H9 (cell line): ENCODE data around the gene HMSD. TPM values are rescaled to one million over a fixed set of nuclear protein-coding genes. Genes with fewer than 3 reads are reported as not detected.

Experiments used
- DNase-seq: peaks from one replicate; pipeline ENCODE4 v3.0.0-alpha.2; 2017
- H2AFZ ChIP-seq: one replicate; pipeline ENCODE4 v1.6.1; 2013; ENCODE audit warnings: mild to moderate bottlenecking, low read length, control low read depth, moderate library complexity
- H2AK5ac ChIP-seq: 2 replicates; pipeline ENCODE4 v1.6.1; 2013; ENCODE audit warnings: low read length, control low read depth, mixed read lengths; ENCODE audit not compliant: insufficient read length
- H2BK120ac ChIP-seq: one replicate; pipeline ENCODE4 v1.6.1; 2013; ENCODE audit warnings: low read depth, mild to moderate bottlenecking, low read length, control low read depth, inconsistent platforms; ENCODE audit not compliant: poor library complexity, severe bottlenecking
- H2BK12ac ChIP-seq: 2 replicates; pipeline ENCODE4 v1.6.1; 2013; ENCODE audit warnings: low read length, control low read depth, mixed read lengths, low read depth; ENCODE audit not compliant: insufficient read length
- H2BK15ac ChIP-seq: 2 replicates; pipeline ENCODE4 v1.6.1; 2013; ENCODE audit warnings: low read depth, low read length, control low read depth
- H2BK20ac ChIP-seq: one replicate; pipeline ENCODE4 v1.6.1; 2013; ENCODE audit warnings: low read depth, mild to moderate bottlenecking, low read length, control low read depth, inconsistent platforms; ENCODE audit not compliant: poor library complexity, severe bottlenecking
- H2BK5ac ChIP-seq: 2 replicates; pipeline ENCODE4 v1.6.1; 2013; ENCODE audit warnings: low read length, control low read depth, mixed read lengths; ENCODE audit not compliant: insufficient read length
- H3K14ac ChIP-seq: 2 replicates; pipeline ENCODE4 v1.6.1; 2013; ENCODE audit warnings: low read length, control low read depth; ENCODE audit not compliant: insufficient read depth
- H3K18ac ChIP-seq: 2 replicates; pipeline ENCODE4 v1.6.1; 2013; ENCODE audit warnings: low read depth, mild to moderate bottlenecking, mixed read lengths, low read length, control low read depth; ENCODE audit not compliant: insufficient read length
- H3K23ac ChIP-seq: 2 replicates; pipeline ENCODE4 v1.6.1; 2013; ENCODE audit warnings: low read length, control low read depth, mixed read lengths, low read depth; ENCODE audit not compliant: insufficient read length
- H3K23me2 ChIP-seq: 2 replicates; pipeline ENCODE4 v1.6.1; 2013; ENCODE audit warnings: low read depth, mild to moderate bottlenecking, mixed read lengths, low read length, control low read depth; ENCODE audit not compliant: insufficient read length, poor library complexity, severe bottlenecking
- H3K27ac ChIP-seq: 2 replicates; pipeline ENCODE4 v1.5.1; 2013; ENCODE audit warnings: low read length, control low read depth, mixed read lengths, low read depth; ENCODE audit not compliant: insufficient read length
- H3K27me3 ChIP-seq: 2 replicates; pipeline ENCODE4 v1.6.1; 2013; ENCODE audit warnings: low read length, control low read depth, inconsistent platforms; ENCODE audit not compliant: insufficient read depth
- H3K4ac ChIP-seq: 2 replicates; pipeline ENCODE4 v1.6.1; 2013; ENCODE audit warnings: low read depth, mild to moderate bottlenecking, control low read depth, inconsistent platforms, low read length, moderate library complexity
- H3K4me1 ChIP-seq: 2 replicates; pipeline ENCODE4 v1.6.1; 2013; ENCODE audit warnings: low read length, control low read depth, inconsistent platforms; ENCODE audit not compliant: insufficient read depth
- H3K4me2 ChIP-seq: 2 replicates; pipeline ENCODE4 v1.6.1; 2013; ENCODE audit warnings: low read length, control low read depth, mixed read lengths; ENCODE audit not compliant: insufficient read length, insufficient read depth
- H3K56ac ChIP-seq: 2 replicates; pipeline ENCODE4 v1.6.1; 2013; ENCODE audit warnings: low read depth, mild to moderate bottlenecking, mixed read lengths, low read length, control low read depth; ENCODE audit not compliant: insufficient read length
- H3K79me1 ChIP-seq: 2 replicates; pipeline ENCODE4 v1.6.1; 2013; ENCODE audit warnings: low read depth, mild to moderate bottlenecking, moderate library complexity, low read length, control low read depth, inconsistent platforms; ENCODE audit not compliant: insufficient read depth, poor library complexity, severe bottlenecking
- H3K79me2 ChIP-seq: 2 replicates; pipeline ENCODE4 v1.6.1; 2013; ENCODE audit warnings: low read length, control low read depth, inconsistent platforms; ENCODE audit not compliant: insufficient read depth
- H3K9ac ChIP-seq: 2 replicates; pipeline ENCODE4 v1.6.1; 2013; ENCODE audit warnings: low read length, control low read depth, mixed read lengths; ENCODE audit not compliant: insufficient read length; ENCODE audit errors: extremely low read depth
- H3K9me3 ChIP-seq: one replicate; pipeline ENCODE4 v1.6.1; 2013; ENCODE audit warnings: low read depth, low read length, inconsistent platforms; ENCODE audit not compliant: control insufficient read depth
- H3T11ph ChIP-seq: one replicate; pipeline ENCODE4 v1.6.1; 2013; ENCODE audit warnings: mild to moderate bottlenecking, low read length, control low read depth, inconsistent platforms
- H4K20me1 ChIP-seq: one replicate; pipeline ENCODE4 v1.6.1; 2013; ENCODE audit not compliant: control insufficient read depth, insufficient read length, insufficient read depth
- H4K5ac ChIP-seq: 2 replicates; pipeline ENCODE4 v1.6.1; 2013; ENCODE audit warnings: low read depth, mild to moderate bottlenecking, mixed read lengths, low read length, control low read depth; ENCODE audit not compliant: insufficient read length
- H4K8ac ChIP-seq: replicated peaks from 2 replicates; pipeline ENCODE4 v1.6.1; 2013; ENCODE audit warnings: low read length, control low read depth, mixed read lengths, low read depth; ENCODE audit not compliant: insufficient read length
- H4K91ac ChIP-seq: 2 replicates; pipeline ENCODE4 v1.6.1; 2013; ENCODE audit warnings: low read depth, mild to moderate bottlenecking, moderate library complexity, mixed read lengths, low read length, control low read depth; ENCODE audit not compliant: insufficient read length
- H3K27ac Mint-ChIP-seq, 3 experiments: 2 replicates in 2 of 3; 3 replicates in 1 of 3; pipeline ENCODE4 v1.8.0; 2020 to 2021; ENCODE audit warnings: mixed read lengths in 3 of 3, mild to moderate bottlenecking in 1 of 3, moderate library complexity in 1 of 3
- H3K27me3 Mint-ChIP-seq: 2 replicates; pipeline ENCODE4 v1.8.0; 2021; ENCODE audit warnings: low read depth, mild to moderate bottlenecking, moderate library complexity, mixed read lengths
- H3K36me3 Mint-ChIP-seq, 3 experiments: 2 replicates in 2 of 3; 3 replicates in 1 of 3; pipeline ENCODE4 v1.8.0; 2020 to 2021; ENCODE audit warnings: low read depth in 3 of 3, mixed read lengths in 3 of 3; ENCODE audit not compliant: insufficient read depth in 1 of 3
- H3K4me1 Mint-ChIP-seq, 2 experiments: 2 replicates each; pipeline ENCODE4 v1.8.0; 2020; ENCODE audit warnings: mixed read lengths in 2 of 2
- H3K4me3 Mint-ChIP-seq, 2 experiments: 2 replicates in 1 of 2; 3 replicates in 1 of 2; pipeline ENCODE4 v1.8.0; 2020 to 2021; ENCODE audit warnings: mild to moderate bottlenecking in 2 of 2, mixed read lengths in 2 of 2, moderate library complexity in 1 of 2
- H3K9me3 Mint-ChIP-seq, 2 experiments: 2 replicates in 1 of 2; 3 replicates in 1 of 2; pipeline ENCODE4 v1.8.0; 2020; ENCODE audit warnings: mild to moderate bottlenecking in 2 of 2, mixed read lengths in 2 of 2, moderate library complexity in 1 of 2
- WGBS: extraction: QIAGEN DNeasy Blood & Tissue Kit; methylation state at CpG from one replicate; pipeline ENCODE4 v1.1.7; 2013; ENCODE audit warnings: missing lambda C conversion rate, low lambda C conversion rate, mixed read lengths; ENCODE audit not compliant: insufficient read length; ENCODE audit errors: extremely low coverage; 5-methylcytosine and 5-hydroxymethylcytosine counted together
- total RNA-seq: library from RNA; stranded (reverse); gene quantifications from 2 replicates; pipeline ENCODE4 v1.2.1, GENCODE V29; 2021
- TF ChIP-seq, protein P1 (sequence below): fragments of 200-600 bp; sonication (generic); conservative IDR thresholded peaks from 3 replicates; pipeline ENCODE4 v1.8.0; 2021; ENCODE audit warnings: antibody characterized with exemption, mild to moderate bottlenecking

Gene HMSD
- total RNA-seq, 1 experiment from 2014 or later = 6.6 TPM

DNA sequence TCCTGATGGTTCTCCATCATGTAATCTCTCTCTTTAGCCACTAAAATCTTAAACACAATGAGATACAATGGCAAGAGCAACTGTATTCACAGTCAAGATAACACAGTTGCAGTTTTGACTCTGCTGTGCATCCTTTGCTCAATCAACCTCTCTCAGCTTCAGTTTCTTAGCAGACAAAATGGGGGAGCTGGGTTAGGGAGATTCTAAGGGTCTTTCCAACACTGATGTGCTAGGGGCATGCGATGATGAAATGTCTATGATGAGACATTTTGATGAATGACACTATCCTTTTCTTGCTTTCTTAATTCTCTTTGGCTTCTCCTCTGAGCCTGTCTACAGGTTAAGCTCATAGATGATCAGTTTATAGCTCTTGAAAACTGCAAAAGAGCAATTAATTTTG lies 40.2 kb upstream of the HMSD start:
- Histone ChIP-seq H2BK12ac (no peak overlapping the region), H2AK5ac (no peak overlapping the region), H2BK120ac (no peak overlapping the region), H3K9me3 (no peaks in the 10 kb centered on the region), H3K27me3 (no peaks in the 10 kb centered on the region), H3K4me1 (no peaks in the 10 kb centered on the region), H3K23ac (no peak overlapping the region), H3K56ac (no peak overlapping the region), H3K4me2 (no peak overlapping the region), H4K8ac (no peak overlapping the region), H2BK5ac (no peak overlapping the region), H3K9ac (no peak overlapping the region), H3K4ac (no peak overlapping the region), H3K79me1 (no peaks in the 10 kb centered on the region), H2BK15ac (no peak overlapping the region), H4K5ac (no peak overlapping the region), H2AFZ (no peak overlapping the region), H2BK20ac (no peak overlapping the region), H3K14ac (no peak overlapping the region), H3K79me2 (no peaks in the 10 kb centered on the region), H3K18ac (no peak overlapping the region), H4K91ac (no peak overlapping the region), H3T11ph (no peak overlapping the region), H3K23me2 (no peaks in the 10 kb centered on the region), H4K20me1 (no peaks in the 10 kb centered on the region), H3K27ac (no peak overlapping the region)
- no CpG with 5 or more reads among the region's 1 CpG for WGBS
- peaks cover 0 to 8% (median 0%) of the 10 kb centered on the region in 3 experiments; a peak in 4 of 7 replicates for H3K36me3 Mint-ChIP-seq
- H3K9me3 Mint-ChIP-seq = peaks cover 0 to 11% of the 10 kb centered on the region in 2 experiments; a peak in 4 of 5 replicates
- TF ChIP-seq, protein P1, sequence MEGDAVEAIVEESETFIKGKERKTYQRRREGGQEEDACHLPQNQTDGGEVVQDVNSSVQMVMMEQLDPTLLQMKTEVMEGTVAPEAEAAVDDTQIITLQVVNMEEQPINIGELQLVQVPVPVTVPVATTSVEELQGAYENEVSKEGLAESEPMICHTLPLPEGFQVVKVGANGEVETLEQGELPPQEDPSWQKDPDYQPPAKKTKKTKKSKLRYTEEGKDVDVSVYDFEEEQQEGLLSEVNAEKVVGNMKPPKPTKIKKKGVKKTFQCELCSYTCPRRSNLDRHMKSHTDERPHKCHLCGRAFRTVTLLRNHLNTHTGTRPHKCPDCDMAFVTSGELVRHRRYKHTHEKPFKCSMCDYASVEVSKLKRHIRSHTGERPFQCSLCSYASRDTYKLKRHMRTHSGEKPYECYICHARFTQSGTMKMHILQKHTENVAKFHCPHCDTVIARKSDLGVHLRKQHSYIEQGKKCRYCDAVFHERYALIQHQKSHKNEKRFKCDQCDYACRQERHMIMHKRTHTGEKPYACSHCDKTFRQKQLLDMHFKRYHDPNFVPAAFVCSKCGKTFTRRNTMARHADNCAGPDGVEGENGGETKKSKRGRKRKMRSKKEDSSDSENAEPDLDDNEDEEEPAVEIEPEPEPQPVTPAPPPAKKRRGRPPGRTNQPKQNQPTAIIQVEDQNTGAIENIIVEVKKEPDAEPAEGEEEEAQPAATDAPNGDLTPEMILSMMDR = no peak
- no peak for DNase-seq
- H3K27me3 Mint-ChIP-seq = no peaks in the 10 kb centered on the region
- no peak overlapping the region for H3K27ac Mint-ChIP-seq
- H3K4me1 Mint-ChIP-seq = peaks cover 7 to 11% of the 10 kb centered on the region in 2 experiments
- no peak overlapping the region for H3K4me3 Mint-ChIP-seq
